AG04449 (cell line): ENCODE measurements around the gene MGLL.

Experiments used
- CTCF ChIA-PET: fragments of 350-600 bp; formaldehyde crosslinking; extraction: SDS; loops from one replicate; lab custom pipeline; 2021; ENCODE audit warnings: antibody characterized with exemption; lab: Yijun Ruan, JAX
- POLR2A ChIA-PET: fragments of 400-600, 350-600 bp; formaldehyde crosslinking; extraction: SDS; loops from one replicate; lab custom pipeline; 2020; ENCODE audit warnings: antibody characterized with exemption, inconsistent platforms; lab: Yijun Ruan, JAX
- DNase-seq: peaks from one replicate; pipeline ENCODE4 v3.0.0-alpha.2; 2010; ENCODE audit warnings: low read depth, low spot score
- H3K4me3 ChIP-seq: 2 replicates; pipeline ENCODE4 v1.5.1; 2011; ENCODE audit warnings: low read depth, mild to moderate bottlenecking, control low read depth, low read length
- CTCF ChIP-seq: IDR thresholded peaks from one replicate; pipeline ENCODE4 v1.5.1; 2011; ENCODE audit warnings: mild to moderate bottlenecking, moderate library complexity, low read length, control low read depth, inconsistent platforms; ENCODE audit not compliant: insufficient read depth; ENCODE audit errors: missing control alignments

The MGLL gene

DNA sequence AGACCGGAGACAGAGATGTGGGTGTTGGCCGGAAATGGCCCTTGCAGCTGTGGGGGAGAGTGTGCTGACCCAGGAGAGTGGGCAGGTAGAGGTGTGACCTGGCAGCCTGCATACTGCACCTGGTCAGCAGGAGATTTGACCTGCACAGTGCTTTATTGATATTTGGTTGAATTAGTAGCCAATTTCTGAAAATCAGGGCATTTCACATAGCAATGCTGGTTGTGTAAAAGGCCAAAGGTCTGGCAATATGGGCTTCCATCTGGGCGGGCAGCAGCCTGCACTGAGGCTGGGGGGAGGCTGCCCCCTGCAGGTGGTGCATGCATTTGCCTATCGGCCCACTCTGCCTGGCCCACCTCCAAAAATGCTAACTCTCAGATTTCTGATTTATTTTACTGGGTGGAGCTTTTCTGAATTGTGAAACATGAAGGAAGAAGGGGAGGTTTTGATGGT is 9.4 kb upstream of the MGLL start:
- no peak overlapping the region for H3K4me3 ChIP-seq
- peak; percentile 68 for TF ChIP-seq CTCF
- CTCF ChIA-PET, result interaction anchor here (0.7 to 6.5 kb wide), 14 partner anchors 8 to 184 kb away, joined by 3 to 39 read pairs (median 10); partner anchors contain the start of gene MGLL
- POLR2A ChIA-PET, result no interaction called here
- DNase-seq, result no peak

- no peak for DNase-seq
- no peak for TF ChIP-seq CTCF
- no peak overlapping the region for H3K4me3 ChIP-seq
- CTCF ChIA-PET, result interaction anchor here (0.9 to 1.7 kb wide), 4 partner anchors 23 to 140 kb away, joined by 3 to 7 read pairs (median 3); no protein-coding TSS in a partner anchor
- POLR2A ChIA-PET, result no interaction called here
These were observed 7.2 kb upstream of the MGLL start for GRCh38 chr3:127829537-127829936.

DNA sequence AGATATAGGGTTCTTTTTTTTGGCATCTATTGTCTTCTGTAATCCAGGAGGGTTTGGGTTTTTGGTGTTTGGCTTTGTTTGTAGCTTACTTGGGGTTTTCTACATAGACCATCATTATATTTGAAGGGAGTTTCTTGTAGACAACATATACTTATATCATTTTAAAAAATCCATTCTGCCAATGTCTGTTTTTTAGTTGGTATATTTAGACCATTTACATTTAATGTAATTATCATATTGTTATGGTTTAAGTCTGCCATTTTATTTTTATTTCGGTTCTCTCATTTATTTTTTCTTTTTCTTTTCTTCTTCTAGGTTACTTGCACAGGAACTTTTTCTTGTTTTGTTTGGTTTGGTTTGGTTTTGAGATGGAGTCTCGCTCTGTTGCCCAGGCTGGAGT is 5.5 kb upstream of the MGLL start:
- TF ChIP-seq CTCF, result no peak
- no peak for DNase-seq
- ChIA-PET POLR2A (no interaction called here), CTCF (interaction anchor here (1.0 to 1.5 kb wide), 2 partner anchors 25 to 70 kb away, joined by 3 read pairs; no protein-coding TSS in a partner anchor)
- no peak overlapping the region for H3K4me3 ChIP-seq

DNA sequence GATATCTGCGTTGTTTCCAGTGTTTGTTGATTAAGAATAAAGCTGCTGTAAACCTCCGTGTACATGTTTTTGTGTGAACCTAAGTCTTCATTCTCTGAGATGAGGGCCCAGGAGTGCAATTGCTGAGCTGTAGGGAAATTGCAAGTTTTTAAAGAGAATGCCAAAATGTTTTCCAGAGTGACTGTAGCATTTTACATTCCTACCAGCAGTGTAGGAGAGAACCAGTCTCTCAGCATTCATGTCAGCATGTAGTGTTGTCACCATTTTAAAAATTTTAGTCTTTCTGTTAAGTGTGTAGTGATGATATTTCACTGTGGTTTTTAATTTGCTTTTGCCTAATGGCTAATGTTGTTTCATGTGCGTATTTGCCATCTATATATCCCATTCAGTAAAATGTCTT is 3.4 kb upstream of the MGLL start:
- DNase-seq, result no peak
- ChIA-PET CTCF (interaction anchor here (0.6 to 5.0 kb wide), 7 partner anchors 8 to 250 kb away, joined by 3 to 39 read pairs (median 3); no protein-coding TSS in a partner anchor), POLR2A (no interaction called here)

DNA sequence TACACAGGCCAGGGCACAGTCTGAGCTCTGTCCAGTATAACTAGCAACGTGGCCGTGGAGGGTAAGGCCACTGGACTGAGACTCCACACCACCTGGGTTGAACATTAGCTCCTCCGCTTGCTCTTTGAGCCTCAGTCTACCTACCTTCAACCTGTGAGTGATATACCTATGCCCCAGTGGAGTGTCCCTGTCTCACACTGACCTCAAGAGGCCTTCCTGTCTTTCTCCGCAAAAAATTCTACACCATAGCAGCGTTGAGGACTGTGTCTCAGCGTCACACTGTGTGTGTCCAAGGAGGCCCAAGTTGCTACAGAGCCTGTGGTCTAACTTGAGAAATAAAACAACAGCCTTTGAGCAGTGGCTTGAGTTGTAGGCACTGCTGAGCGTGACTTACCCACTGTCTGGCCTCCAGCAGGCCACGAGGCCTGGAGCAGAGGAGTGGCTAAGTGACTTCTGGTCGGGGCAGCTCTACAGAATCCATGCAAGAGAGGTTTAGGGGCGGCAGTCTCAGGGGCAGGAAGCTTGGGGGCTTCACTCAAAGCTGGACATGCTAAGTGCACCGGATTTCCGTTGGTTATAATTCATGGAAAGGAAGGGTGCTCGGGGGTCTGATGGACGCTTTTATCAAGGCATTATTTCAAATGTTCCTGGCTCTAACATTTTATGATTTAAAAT is 2.0 kb upstream of the MGLL start:
- no peak for DNase-seq
- no peak for TF ChIP-seq CTCF
- ChIA-PET POLR2A (interaction anchor here (1.0 kb wide), 1 partner anchor 25 kb away, joined by 3 read pairs; no protein-coding TSS in a partner anchor), CTCF (interaction anchor here (0.7 to 5.0 kb wide), 6 partner anchors 10 to 172 kb away, joined by 3 to 39 read pairs (median 4); no protein-coding TSS in a partner anchor)
- H3K4me3 ChIP-seq, result no peak overlapping the region

More for the DNA sequence above, 3.4 kb upstream of the MGLL start:
- H3K4me3 ChIP-seq, result no peak overlapping the region
- no peak for TF ChIP-seq CTCF

DNA sequence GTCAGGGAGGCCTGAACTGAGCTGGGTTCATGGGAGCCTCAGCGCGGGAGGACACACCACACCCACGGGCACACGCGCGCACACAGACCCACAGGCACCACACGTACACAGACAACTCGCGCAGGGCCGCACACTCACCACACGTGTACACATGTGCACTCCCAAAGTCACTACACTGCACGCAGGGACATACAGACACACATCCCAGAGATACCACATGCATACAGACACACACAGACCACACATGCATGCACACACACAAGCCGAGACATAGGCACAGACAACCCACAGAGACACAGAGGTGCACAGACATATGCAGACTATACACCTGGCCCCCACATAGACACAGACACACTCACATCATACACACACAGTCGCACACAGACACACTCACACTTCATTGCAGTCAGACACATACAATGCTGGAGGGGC is 1.1 kb upstream of the MGLL start:
- CTCF ChIA-PET, result interaction anchor here (1.0 to 5.0 kb wide), 7 partner anchors 11 to 248 kb away, joined by 3 to 39 read pairs (median 4); no protein-coding TSS in a partner anchor
- POLR2A ChIA-PET, result interaction anchor here (0.6 to 1.8 kb wide), 6 partner anchors 24 to 151 kb away, joined by 3 to 7 read pairs (median 3); no protein-coding TSS in a partner anchor
- peak overlapping the region; percentile 77 for H3K4me3 ChIP-seq
- DNase-seq, result no peak
- TF ChIP-seq CTCF, result no peak
